Memory B cell (primary cell): ENCODE measurements around the gene MCHR2.

Source experiments
- ATAC-seq: fragments of 150-1000 bp; cut with Tn5 transposase; 2 replicates; pipeline ENCODE4 v1.10.0; 2021; ENCODE audit warnings: low read depth, mild to moderate bottlenecking, moderate library complexity
- DNase-seq, 2 donors: peaks; one replicate each; pipeline ENCODE4 v3.0.0; 2022; ENCODE audit warnings: low spot score in 2 of 2
- H3K27ac Mint-ChIP-seq: one replicate; pipeline ENCODE4 v1.8.0; 2022; ENCODE audit warnings: mild to moderate bottlenecking, moderate library complexity, mixed read lengths
- H3K27me3 Mint-ChIP-seq: one replicate; pipeline ENCODE4 v1.8.0; 2022; ENCODE audit warnings: mixed read lengths
- H3K36me3 Mint-ChIP-seq: one replicate; pipeline ENCODE4 v1.8.0; 2022; ENCODE audit warnings: mild to moderate bottlenecking, mixed read lengths
- H3K4me1 Mint-ChIP-seq: one replicate; pipeline ENCODE4 v1.8.0; 2022; ENCODE audit warnings: mixed read lengths
- H3K4me3 Mint-ChIP-seq: one replicate; pipeline ENCODE4 v1.8.0; 2022; ENCODE audit warnings: mild to moderate bottlenecking, moderate library complexity, mixed read lengths
- H3K9me3 Mint-ChIP-seq: one replicate; pipeline ENCODE4 v1.8.0; 2022; ENCODE audit warnings: mixed read lengths

Gene MCHR2

DNA sequence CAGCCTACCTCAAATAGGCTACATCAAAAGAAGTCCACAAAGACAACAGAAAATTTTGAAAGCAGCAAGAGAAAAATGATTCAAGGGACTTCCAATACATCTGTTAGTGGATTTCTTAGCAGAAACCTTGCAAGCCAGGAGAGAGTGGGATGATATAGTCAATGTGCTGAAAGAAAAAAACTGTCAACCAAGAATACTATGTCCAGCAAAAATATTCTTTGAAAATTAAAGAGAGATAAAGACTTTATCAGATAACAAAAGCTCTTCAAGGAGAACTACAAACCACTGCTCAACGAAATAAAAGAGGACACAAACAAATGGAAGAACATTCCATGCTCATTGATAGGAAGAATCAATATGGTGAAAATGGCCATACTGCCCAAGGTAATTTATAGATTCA, 34.0 kb downstream of the MCHR2 start:
- DNase-seq (no peak), ATAC-seq (no peak)
- Mint-ChIP-seq H3K27ac (no peak overlapping the region), H3K36me3 (no peaks in the 10 kb centered on the region), H3K9me3 (peaks cover 18% of the 10 kb centered on the region), H3K27me3 (no peaks in the 10 kb centered on the region), H3K4me1 (no peaks in the 10 kb centered on the region), H3K4me3 (no peak overlapping the region)

DNA sequence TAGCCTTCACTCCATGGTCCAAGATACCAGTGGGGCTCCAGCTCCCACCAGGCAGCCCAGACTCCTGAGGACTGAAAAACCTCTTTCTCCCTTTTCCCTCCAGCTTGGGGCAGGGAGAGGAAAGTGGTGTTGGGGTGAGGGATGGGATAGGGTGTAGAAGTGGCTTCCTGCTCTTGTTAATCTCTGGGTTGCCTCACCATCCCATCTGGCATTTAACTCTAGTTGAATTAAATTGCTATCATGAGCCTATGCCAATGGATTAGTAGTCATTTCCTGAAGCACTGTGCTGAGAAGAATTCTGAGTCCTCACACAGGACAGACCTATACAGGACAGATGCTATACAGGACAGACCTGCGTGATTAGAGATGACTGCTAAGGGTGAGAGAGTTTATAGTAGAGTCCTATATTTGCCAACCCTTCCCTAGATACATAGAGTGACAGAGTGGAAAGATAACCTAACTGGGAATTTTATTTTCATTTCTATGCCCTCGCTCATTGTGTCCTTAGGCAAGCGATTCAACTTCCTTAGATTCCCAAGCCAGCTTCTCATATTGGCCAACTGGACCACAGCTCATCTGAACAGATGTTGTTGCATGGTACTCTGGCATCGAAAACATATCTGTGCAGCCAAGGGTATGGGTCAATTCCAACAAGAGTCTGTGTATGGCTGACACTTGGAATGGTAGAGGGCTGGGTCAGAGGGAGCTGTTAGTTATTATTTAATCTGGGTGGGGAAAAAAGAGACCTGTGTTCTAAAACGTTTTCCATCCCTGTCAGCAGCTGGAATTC, 42.8 kb downstream of the MCHR2 start:
- Mint-ChIP-seq H3K36me3 (no peaks in the 10 kb centered on the region), H3K27ac (no peak overlapping the region), H3K4me3 (no peak overlapping the region), H3K9me3 (no peaks in the 10 kb centered on the region), H3K4me1 (no peaks in the 10 kb centered on the region), H3K27me3 (no peaks in the 10 kb centered on the region)
- no peak for DNase-seq
- ATAC-seq = no peak

DNA sequence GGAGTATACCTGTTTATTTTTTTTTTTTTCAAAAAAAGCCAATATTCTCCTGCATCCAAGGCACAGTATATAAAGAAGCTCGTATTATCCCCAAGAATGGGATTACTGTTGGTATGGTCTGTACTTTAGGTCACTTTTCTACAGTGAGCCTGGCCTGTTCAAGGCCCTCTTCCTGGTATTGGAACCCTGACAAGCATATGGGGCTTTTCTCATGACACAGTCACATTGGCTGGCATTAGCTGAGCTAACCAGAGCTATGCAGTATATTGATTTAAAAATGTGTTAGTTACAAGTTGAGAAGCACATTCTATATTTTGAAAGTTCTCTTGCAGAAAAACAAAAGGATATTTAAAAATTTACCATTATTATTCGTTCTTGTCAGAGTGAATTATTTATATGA, 48.0 kb downstream of the MCHR2 start:
- ATAC-seq = no peak
- H3K27me3 Mint-ChIP-seq = peaks cover 9% of the 10 kb centered on the region
- no peaks in the 10 kb centered on the region for H3K36me3 Mint-ChIP-seq
- H3K4me1 Mint-ChIP-seq = no peaks in the 10 kb centered on the region
- no peak overlapping the region for H3K4me3 Mint-ChIP-seq
- no peak for DNase-seq
- no peak overlapping the region for H3K27ac Mint-ChIP-seq
- no peaks in the 10 kb centered on the region for H3K9me3 Mint-ChIP-seq

DNA sequence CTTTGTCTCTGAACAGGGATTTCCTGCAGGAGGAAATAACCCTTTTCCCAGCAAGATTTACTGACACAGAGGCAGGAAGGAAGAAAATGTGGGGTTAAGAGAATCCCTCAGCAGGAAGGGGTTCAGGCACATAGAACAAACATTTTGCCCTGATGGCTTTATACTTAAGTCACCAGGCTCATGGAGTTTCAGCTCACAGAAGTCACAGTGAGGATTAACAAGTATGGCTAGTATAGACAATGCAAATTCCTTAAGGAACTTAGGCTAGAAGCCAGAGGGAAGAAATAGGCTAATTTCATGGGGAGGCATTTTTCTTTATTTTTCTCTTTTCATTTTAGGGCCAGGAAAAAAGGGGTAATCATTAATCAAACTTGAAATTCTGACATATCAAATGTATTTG, 50.2 kb downstream of the MCHR2 start:
- peaks cover 6% of the 10 kb centered on the region for H3K9me3 Mint-ChIP-seq
- H3K36me3 Mint-ChIP-seq = no peaks in the 10 kb centered on the region
- no peak overlapping the region for H3K4me3 Mint-ChIP-seq
- no peak for DNase-seq
- H3K27ac Mint-ChIP-seq = no peak overlapping the region
- H3K4me1 Mint-ChIP-seq = no peaks in the 10 kb centered on the region
- no peak for ATAC-seq
- H3K27me3 Mint-ChIP-seq = peaks cover 9% of the 10 kb centered on the region

DNA sequence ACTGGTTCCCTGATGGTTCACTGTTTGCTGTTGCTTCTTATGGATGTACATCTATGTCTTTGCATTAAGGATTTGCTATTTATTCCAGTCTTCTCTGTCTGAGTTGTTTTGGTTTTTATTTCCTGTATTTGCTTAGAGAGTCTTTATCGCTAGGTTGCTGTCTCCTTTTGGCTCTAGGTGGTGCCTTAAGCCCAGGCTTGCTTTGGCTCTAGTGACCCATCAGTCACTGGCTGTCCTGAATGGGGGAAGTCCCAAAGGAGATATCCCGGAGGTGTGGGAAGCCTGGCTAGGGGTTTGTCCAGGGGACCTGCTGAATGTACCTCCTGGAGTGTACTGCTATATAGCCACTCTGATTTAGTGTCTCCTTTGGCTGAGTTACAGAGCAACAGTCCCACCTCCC, 53.4 kb downstream of the MCHR2 start:
- Mint-ChIP-seq H3K36me3 (no peaks in the 10 kb centered on the region), H3K4me1 (no peaks in the 10 kb centered on the region), H3K27ac (no peak overlapping the region), H3K4me3 (no peak overlapping the region), H3K9me3 (peaks cover 6% of the 10 kb centered on the region), H3K27me3 (peaks cover 9% of the 10 kb centered on the region)
- DNase-seq (no peak), ATAC-seq (no peak)

DNA sequence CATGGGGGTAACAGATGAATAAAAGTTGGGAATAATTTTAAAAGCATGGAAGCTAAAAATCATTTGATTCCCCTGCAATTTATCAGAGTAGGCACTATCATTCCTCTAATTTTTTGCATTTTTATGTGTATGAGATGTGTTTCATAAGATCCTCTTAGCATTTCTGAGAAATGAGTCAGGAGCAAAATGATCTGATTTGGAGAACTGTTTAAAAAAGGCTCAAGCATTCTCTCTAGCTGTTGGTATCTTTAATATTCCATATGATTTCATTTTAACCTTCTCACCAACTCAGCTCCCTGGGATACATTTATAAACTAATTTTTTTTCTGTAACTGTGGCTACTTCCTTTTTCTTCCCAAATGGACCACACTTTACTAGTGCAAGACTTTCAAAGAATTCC, 60.9 kb downstream of the MCHR2 start:
- DNase-seq (no peak), ATAC-seq (no peak)
- H3K27ac Mint-ChIP-seq = no peak overlapping the region
- H3K27me3 Mint-ChIP-seq = peaks cover 2% of the 10 kb centered on the region
- no peaks in the 10 kb centered on the region for H3K4me1 Mint-ChIP-seq
- no peak overlapping the region for H3K4me3 Mint-ChIP-seq
- H3K36me3 Mint-ChIP-seq = no peaks in the 10 kb centered on the region
- peaks cover 3% of the 10 kb centered on the region for H3K9me3 Mint-ChIP-seq

DNA sequence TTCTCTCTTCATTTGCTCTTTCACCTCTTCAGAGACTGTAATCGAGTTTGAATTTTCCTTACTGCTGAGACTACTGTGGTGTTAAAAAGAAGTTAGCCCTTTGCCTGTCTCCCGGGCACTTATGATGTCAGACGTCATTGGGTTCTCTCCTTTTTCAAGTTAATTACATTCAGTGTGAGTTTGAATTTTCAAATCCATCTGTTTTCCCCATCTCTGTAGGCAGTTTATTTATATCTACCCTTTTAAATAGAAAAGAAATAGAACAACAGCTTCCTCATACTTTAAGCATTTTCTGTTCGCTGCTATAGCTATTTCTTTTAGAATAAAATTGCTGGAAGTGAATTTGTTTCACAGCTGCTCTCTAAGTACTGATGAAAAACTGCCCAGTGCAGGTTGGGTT, 81.4 kb downstream of the MCHR2 start:
- Mint-ChIP-seq H3K4me1 (no peaks in the 10 kb centered on the region), H3K4me3 (no peak overlapping the region), H3K27me3 (peaks cover 3% of the 10 kb centered on the region), H3K27ac (no peak overlapping the region), H3K9me3 (peaks cover 2% of the 10 kb centered on the region), H3K36me3 (no peaks in the 10 kb centered on the region)
- DNase-seq = no peak
- ATAC-seq = no peak

DNA sequence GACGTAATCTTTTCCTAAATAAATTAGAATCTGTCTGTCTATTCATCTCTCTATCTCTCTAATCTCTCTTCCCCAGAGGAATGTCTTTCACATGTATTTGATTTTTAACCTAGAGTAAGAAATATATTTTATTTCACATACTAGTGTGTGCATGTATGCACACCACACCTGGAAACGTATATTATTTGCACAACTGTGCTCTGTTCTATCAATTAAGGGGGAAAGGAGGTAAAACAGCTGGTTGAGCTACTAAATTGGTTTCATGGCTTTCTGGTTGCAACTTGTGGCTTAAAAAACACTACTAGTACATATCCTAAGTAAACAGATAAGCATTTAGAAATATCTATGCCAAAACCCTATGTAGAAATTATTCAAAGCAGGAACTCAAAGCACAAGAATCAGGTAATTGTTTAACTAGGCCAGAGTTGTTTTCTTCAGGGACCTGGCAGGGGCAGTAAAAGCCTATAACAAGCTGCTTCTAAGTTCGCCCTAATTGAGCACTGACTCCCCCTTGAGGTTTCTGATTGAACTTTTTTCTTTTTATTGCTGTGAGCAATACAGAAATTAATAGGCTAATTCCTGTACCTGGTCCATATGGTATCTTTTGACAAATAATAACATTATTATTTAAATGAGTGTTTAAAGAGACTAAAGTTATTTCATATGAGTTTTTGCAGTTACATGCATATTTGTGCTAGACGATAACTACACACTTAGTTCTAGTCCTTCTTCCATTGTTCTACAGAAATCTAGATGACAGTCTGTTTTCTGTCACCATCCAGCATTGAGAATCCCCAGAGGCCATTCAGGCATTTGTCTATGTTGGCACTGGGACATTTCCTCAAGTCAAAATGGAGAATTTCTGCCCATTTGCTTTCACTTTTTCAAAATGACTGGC, 88.6 kb downstream of the MCHR2 start:
- ATAC-seq (peak; percentile 27), DNase-seq (no peak)
- Mint-ChIP-seq H3K4me1 (no peaks in the 10 kb centered on the region), H3K27ac (no peak overlapping the region), H3K4me3 (no peak overlapping the region), H3K27me3 (peaks cover 3% of the 10 kb centered on the region), H3K36me3 (no peaks in the 10 kb centered on the region), H3K9me3 (peaks cover 2% of the 10 kb centered on the region)

DNA sequence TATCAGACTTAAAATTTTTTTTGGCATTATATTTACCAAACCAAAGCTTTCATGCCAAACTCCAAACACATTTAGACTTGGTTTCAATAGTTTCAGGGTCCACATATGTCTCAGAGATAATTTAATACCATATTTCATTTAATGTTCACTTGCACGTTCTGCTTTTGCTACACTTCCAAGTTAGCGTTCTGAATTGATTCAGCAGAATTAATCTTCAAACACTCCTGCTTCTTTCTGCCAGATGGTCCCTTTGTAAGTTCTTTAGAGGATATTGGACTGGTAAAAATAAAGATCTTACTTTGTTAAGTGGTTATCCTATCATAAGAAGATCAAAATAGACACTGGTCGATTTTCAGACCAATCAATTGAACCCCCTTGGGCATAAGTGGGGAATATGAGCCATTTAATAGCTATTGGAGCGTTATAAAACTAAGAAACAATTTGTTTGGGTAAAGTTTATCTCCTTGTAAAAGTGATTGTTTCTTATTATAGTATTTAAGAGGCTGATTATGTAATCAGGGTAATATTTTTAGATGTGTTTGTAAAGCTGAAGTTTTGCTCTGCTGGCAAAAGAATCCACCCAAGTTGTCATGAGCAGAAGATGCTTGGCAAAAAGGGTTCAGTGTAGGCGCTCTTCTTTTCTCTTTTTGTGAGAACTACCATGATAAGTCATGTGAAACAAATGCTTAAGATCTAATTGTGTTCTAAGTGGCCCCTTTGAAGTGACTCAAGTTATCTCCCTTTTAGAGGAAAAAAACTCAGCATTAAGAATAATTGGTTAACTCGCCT, 92.2 kb downstream of the MCHR2 start:
- DNase-seq = no peak
- Mint-ChIP-seq H3K9me3 (no peaks in the 10 kb centered on the region), H3K4me3 (no peak overlapping the region), H3K36me3 (no peaks in the 10 kb centered on the region), H3K27ac (no peak overlapping the region), H3K27me3 (peaks cover 7% of the 10 kb centered on the region), H3K4me1 (no peaks in the 10 kb centered on the region)
- no peak for ATAC-seq

DNA sequence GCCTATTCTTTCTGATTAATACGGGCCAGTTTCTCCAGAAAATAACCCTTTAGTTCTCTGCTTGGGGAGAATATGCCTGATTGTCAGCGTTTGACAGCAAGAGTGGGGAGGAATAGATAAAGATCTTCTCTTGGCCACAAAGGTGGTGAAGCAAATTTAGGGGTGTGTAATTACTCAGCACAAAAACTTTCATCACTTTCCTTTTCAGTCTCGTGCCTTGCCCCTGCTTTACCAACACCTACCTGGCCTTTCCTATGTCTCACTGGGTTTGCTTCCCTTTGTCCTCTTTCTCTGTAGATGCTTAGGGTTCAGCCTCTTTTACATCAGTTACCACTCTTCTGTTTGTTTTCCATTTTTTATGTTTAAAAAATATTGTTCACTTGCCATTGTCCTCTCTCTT, 99.2 kb downstream of the MCHR2 start:
- DNase-seq (no peak), ATAC-seq (no peak)

DNA sequence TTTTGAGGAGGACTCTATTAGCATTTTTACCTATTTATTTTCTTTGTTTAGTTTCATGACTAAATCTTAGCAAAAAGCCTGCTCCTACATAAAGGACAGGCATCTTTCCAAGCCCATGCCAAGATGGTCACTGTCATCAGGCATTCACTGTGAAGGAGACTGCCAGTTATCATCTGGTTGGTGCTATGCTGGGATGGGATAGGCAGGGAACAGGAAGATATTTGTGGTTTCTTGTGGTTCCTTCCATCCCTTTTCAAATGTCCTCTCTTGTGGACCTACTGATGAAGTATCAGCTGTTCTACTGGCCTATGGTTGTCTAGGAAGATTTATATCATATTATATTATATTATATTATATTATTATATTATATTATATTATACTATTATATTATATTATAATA, 107.0 kb downstream of the MCHR2 start:
- no peaks in the 10 kb centered on the region for H3K4me1 Mint-ChIP-seq
- H3K4me3 Mint-ChIP-seq = no peak overlapping the region
- ATAC-seq (no peak), DNase-seq (no peak)
- no peaks in the 10 kb centered on the region for H3K36me3 Mint-ChIP-seq
- H3K27me3 Mint-ChIP-seq = no peaks in the 10 kb centered on the region
- H3K9me3 Mint-ChIP-seq = no peaks in the 10 kb centered on the region
- no peak overlapping the region for H3K27ac Mint-ChIP-seq

More for the DNA sequence above, 99.2 kb downstream of the MCHR2 start:
- H3K4me3 Mint-ChIP-seq = no peak overlapping the region
- no peaks in the 10 kb centered on the region for H3K9me3 Mint-ChIP-seq
- no peaks in the 10 kb centered on the region for H3K36me3 Mint-ChIP-seq
- no peak overlapping the region for H3K27ac Mint-ChIP-seq
- peaks cover 7% of the 10 kb centered on the region for H3K27me3 Mint-ChIP-seq
- H3K4me1 Mint-ChIP-seq = no peaks in the 10 kb centered on the region

DNA sequence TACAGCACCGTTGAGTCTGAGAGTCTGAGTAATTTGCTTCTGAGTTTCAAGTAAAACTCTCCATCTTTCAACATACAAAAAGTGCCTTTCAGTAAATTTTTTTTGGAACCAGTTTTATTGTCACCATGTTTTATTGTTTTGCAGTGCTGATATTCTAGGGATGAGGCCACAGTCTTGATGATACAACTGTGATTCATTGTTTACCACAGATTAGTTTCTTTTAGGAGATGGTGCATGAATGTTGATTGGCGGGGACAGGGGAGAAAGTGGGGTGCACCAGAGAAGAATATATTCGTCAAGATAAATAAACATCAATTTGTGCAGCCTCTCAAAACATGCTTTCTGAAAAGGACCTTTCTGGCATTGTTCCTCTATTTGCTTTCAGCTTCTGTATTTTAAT, 109.0 kb downstream of the MCHR2 start:
- no peak overlapping the region for H3K4me3 Mint-ChIP-seq
- no peaks in the 10 kb centered on the region for H3K4me1 Mint-ChIP-seq
- ATAC-seq = no peak
- H3K27me3 Mint-ChIP-seq = no peaks in the 10 kb centered on the region
- H3K9me3 Mint-ChIP-seq = no peaks in the 10 kb centered on the region
- no peaks in the 10 kb centered on the region for H3K36me3 Mint-ChIP-seq
- H3K27ac Mint-ChIP-seq = no peak overlapping the region
- DNase-seq = no peak

DNA sequence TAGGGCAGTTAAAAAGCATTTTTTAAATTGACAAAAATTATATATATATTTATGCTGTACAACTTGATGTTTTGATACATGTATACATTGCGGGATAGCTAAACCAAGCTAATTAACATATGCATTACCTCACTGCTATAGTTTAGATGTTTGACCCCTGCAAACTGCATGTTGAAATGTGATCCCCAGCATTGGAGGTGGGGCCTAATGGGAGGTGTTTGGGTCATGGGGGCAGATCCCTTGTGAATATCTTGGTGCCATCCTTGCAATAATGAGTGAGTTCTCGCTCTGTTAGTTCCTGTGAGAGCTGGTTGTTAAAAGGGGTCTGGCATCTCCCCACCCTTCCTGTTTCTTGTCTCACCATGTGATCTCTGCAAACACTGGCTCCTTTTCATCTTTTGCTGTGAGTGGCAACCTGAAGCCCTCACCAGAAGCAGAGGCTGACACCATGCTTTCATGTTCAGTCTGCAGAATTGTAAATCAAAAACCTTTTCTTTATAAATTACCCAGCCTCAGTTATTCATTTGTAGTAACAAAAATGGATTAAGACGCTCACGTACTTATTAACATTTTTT, 111.8 kb downstream of the MCHR2 start:
- no peaks in the 10 kb centered on the region for H3K27me3 Mint-ChIP-seq
- ATAC-seq (no peak), DNase-seq (no peak)
- no peak overlapping the region for H3K4me3 Mint-ChIP-seq
- no peak overlapping the region for H3K27ac Mint-ChIP-seq
- H3K36me3 Mint-ChIP-seq = no peaks in the 10 kb centered on the region
- no peaks in the 10 kb centered on the region for H3K9me3 Mint-ChIP-seq
- no peaks in the 10 kb centered on the region for H3K4me1 Mint-ChIP-seq

DNA sequence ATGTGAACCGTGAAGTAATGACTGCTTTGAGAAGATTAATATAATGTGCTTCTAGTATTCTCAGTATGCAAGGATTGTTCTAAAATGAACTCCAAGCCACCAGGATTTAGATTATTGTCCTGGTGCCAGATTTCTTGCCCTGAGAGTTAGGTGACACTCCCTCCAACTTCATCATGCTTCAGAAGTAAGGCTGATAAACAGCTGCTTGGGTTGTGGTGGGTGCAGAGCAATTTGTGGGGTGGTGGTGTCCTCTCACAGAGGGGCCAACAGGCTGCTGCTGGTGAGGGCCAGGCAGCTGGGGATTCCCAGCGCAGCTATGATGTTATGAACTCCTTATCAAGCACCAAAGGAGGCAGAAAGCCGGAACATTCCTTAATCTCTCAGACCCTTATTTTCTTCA, 114.6 kb downstream of the MCHR2 start:
- DNase-seq = no peak
- Mint-ChIP-seq H3K4me3 (no peak overlapping the region), H3K27ac (no peak overlapping the region), H3K4me1 (no peaks in the 10 kb centered on the region), H3K9me3 (no peaks in the 10 kb centered on the region), H3K27me3 (peaks cover 2% of the 10 kb centered on the region), H3K36me3 (no peaks in the 10 kb centered on the region)
- no peak for ATAC-seq
